Panc1 (cell line): ENCODE data around the gene CAMK1D. TPM values are rescaled to one million over a fixed set of nuclear protein-coding genes. Genes with fewer than 3 reads are reported as not detected.

Experiments
- ATAC-seq: fragments of 200-7000 bp; cut with Tn5 transposase; 2 replicates; pipeline ENCODE4 v1.9.1; 2020; ENCODE audit warnings: mild to moderate bottlenecking, moderate library complexity
- BruUV-seq: library from RNA; stranded (reverse); fragments of 400-500 nt; replicated peaks from 2 replicates; lab custom pipeline; 2021; lab: Mats Ljungman, UMichigan
- CTCF ChIA-PET: fragments of 300-600 bp; sonication (Branson Sonifier 250); formaldehyde crosslinking; loops from one replicate; lab custom pipeline; 2022; ENCODE audit warnings: antibody characterized with exemption; lab: Charles Lee
- POLR2A ChIA-PET: fragments of 300-600 bp; sonication (Branson Sonifier 250); formaldehyde crosslinking; loops from one replicate; lab custom pipeline; 2022; ENCODE audit warnings: antibody characterized with exemption; lab: Charles Lee
- DNase-seq: peaks from one replicate; pipeline ENCODE4 v3.0.0-alpha.2; 2010; ENCODE audit warnings: low read depth, low spot score
- H3K27ac ChIP-seq: 2 replicates; pipeline ENCODE4 v1.5.1; 2011; ENCODE audit warnings: mild to moderate bottlenecking, low read length, inconsistent platforms
- H3K27me3 ChIP-seq: fragments of 200-500 bp; sonication (Bioruptor generic); 2 replicates; pipeline ENCODE4 v1.6.0; 2014; ENCODE audit warnings: low read length, inconsistent platforms; ENCODE audit not compliant: control insufficient read depth, insufficient read depth
- H3K36me3 ChIP-seq: fragments of 200-500 bp; sonication (Bioruptor generic); 2 replicates; pipeline ENCODE4 v1.5.1; 2014; ENCODE audit warnings: inconsistent platforms, mild to moderate bottlenecking, low read length, moderate library complexity; ENCODE audit not compliant: control insufficient read depth, insufficient read depth
- H3K4me1 ChIP-seq: 2 replicates; pipeline ENCODE4 v1.5.1; 2011; ENCODE audit warnings: inconsistent platforms, mild to moderate bottlenecking, low read length, moderate library complexity; ENCODE audit not compliant: control insufficient read depth, insufficient read depth
- H3K4me3 ChIP-seq, 2 experiments: 2 replicates each; pipeline ENCODE4 v1.5.1; 2011 to 2012; ENCODE audit warnings: low read depth in 2 of 2, low read length in 2 of 2, mild to moderate bottlenecking in 2 of 2, inconsistent platforms in 1 of 2, moderate library complexity in 1 of 2
- H3K9me3 ChIP-seq: fragments of 200-500 bp; sonication (Bioruptor generic); 2 replicates; pipeline ENCODE4 v1.5.1; 2014; ENCODE audit warnings: low read depth, mild to moderate bottlenecking, inconsistent platforms, low read length, moderate library complexity; ENCODE audit not compliant: control insufficient read depth, insufficient read depth
- CTCF ChIP-seq: fragments of 450-650 bp; IDR thresholded peaks from 2 replicates; pipeline ENCODE4 v1.5.1; 2017; ENCODE audit warnings: mild to moderate bottlenecking
- POLR2AphosphoS5 ChIP-seq: IDR thresholded peaks from 2 replicates; pipeline ENCODE4 v1.6.1; 2012; ENCODE audit warnings: mild to moderate bottlenecking, low read depth, low read length, moderate library complexity
- REST ChIP-seq, 2 experiments: IDR thresholded peaks; 2 replicates each; pipeline ENCODE4 v1.6.1; 2011 to 2012; ENCODE audit warnings: low read depth in 2 of 2, control low read depth in 1 of 2, low read length in 1 of 2, mild to moderate bottlenecking in 1 of 2, moderate library complexity in 1 of 2; ENCODE audit not compliant: insufficient read depth in 1 of 2
- SIN3A ChIP-seq: IDR thresholded peaks from 2 replicates; pipeline ENCODE4 v1.6.1; 2012; ENCODE audit warnings: low read depth, mild to moderate bottlenecking, low read length, moderate library complexity, borderline replicate concordance; ENCODE audit not compliant: insufficient read depth
- TCF7L2 ChIP-seq: IDR thresholded peaks from 2 replicates; pipeline ENCODE4 v1.6.1; 2011; ENCODE audit warnings: mild to moderate bottlenecking, low read depth, low read length, inconsistent platforms
- in situ Hi-C: cut with HindIII; loops from 2 replicates; pipeline ENCODE4 v1.10.0; 2016; ENCODE audit warnings: low sequenced_read_pairs, low pct_unique_long_range_greater_than_20kb
- intact Hi-C: fragments of 100-400 bp; cut with micrococcal nuclease; formaldehyde crosslinking; loops from one replicate; pipeline ENCODE4 v1.10.0; 2022; ENCODE audit not compliant: unreplicated experiment
- total RNA-seq: library from RNA; stranded (reverse); gene quantifications from one replicate; pipeline ENCODE4 v1.2.1, GENCODE V29; 2021; ENCODE audit not compliant: unreplicated experiment

Gene CAMK1D
- total RNA-seq, 1 experiment from 2014 or later = 5.7 TPM

- H3K36me3 ChIP-seq = no peaks in the 10 kb centered on the region
- in situ Hi-C loops = no loop called here
- H3K27ac ChIP-seq = no peak overlapping the region
- BruUV-seq = no TSS peak
- H3K9me3 ChIP-seq = no peaks in the 10 kb centered on the region
- no peaks in the 10 kb centered on the region for H3K4me1 ChIP-seq
- ChIA-PET POLR2A (no interaction called here), CTCF (no interaction called here)
- no peaks in the 10 kb centered on the region for H3K27me3 ChIP-seq
- intact Hi-C loops = no loop called here
- no peak overlapping the region for H3K4me3 ChIP-seq
- TF ChIP-seq REST (IDR thresholded peaks at IDR 0.05; ENCODE audit: insufficient read depth in 1 of 2, low read depth in 2 of 2, low read length in 1 of 2) (no peak), CTCF (no peak), SIN3A (no peak), TCF7L2 (no peak), POLR2AphosphoS5 (no peak)
- ATAC-seq = no peak
- DNase-seq = no peak
Observed at GRCh38 chr10:12637649-12638048, 288.3 kb downstream of the CAMK1D start.

- Histone ChIP-seq H3K4me3 (no peak overlapping the region), H3K4me1 (no peaks in the 10 kb centered on the region), H3K27ac (no peak overlapping the region), H3K36me3 (no peaks in the 10 kb centered on the region), H3K27me3 (no peaks in the 10 kb centered on the region), H3K9me3 (no peaks in the 10 kb centered on the region)
- no TSS peak for BruUV-seq
- DNase-seq = no peak
- TF ChIP-seq CTCF (no peak), REST (IDR thresholded peaks at IDR 0.05; ENCODE audit: insufficient read depth in 1 of 2, low read depth in 2 of 2, low read length in 1 of 2) (no peak), TCF7L2 (no peak), SIN3A (no peak), POLR2AphosphoS5 (no peak)
- in situ Hi-C loops = no loop called here
- intact Hi-C loops = no loop called here
- POLR2A ChIA-PET = no interaction called here
- ATAC-seq = no peak
- CTCF ChIA-PET = no interaction called here
Observed at GRCh38 chr10:12638103-12638502, 288.8 kb downstream of the CAMK1D start.
